Measurements from ENCODE around the gene GPHN.

GPHN gene

GRCh38 chr14:66900719-66901118 lies 392.8 kb downstream of the GPHN start:
- no peaks in the 10 kb centered on the region for H3K4me1 ChIP-seq (ENCODE audit: insufficient read depth, low read length)
- no peak overlapping the region for H3K4me3 ChIP-seq (ENCODE audit: low read length)
- H3K36me3 ChIP-seq (ENCODE audit: insufficient read depth, low read length): no peaks in the 10 kb centered on the region
- no peaks in the 10 kb centered on the region for H3K27me3 ChIP-seq (ENCODE audit: insufficient read depth, low read length)
- H2AFZ ChIP-seq (ENCODE audit: low read depth, low read length): no peak overlapping the region
- H3K9me3 ChIP-seq (ENCODE audit: low read length): peaks cover 7% of the 10 kb centered on the region

- Histone ChIP-seq H3K36me3 (ENCODE audit: insufficient read depth, low read length) (no peaks in the 10 kb centered on the region), H3K4me3 (ENCODE audit: low read length) (no peak overlapping the region), H3K9me3 (ENCODE audit: low read length) (no peaks in the 10 kb centered on the region)
These were observed 402.4 kb downstream of the GPHN start for GRCh38 chr14:66910311-66910840.

GRCh38 chr14:66916421-66916820 lies 408.5 kb downstream of the GPHN start:
- Histone ChIP-seq H3K4me1 (ENCODE audit: insufficient read depth, low read length) (no peaks in the 10 kb centered on the region), H2AFZ (ENCODE audit: low read depth, low read length) (no peak overlapping the region), H3K4me3 (ENCODE audit: low read length) (no peak overlapping the region), H3K9me3 (ENCODE audit: low read length) (peaks cover 2% of the 10 kb centered on the region), H3K27me3 (ENCODE audit: insufficient read depth, low read length) (no peaks in the 10 kb centered on the region), H3K36me3 (ENCODE audit: insufficient read depth, low read length) (peaks cover 14% of the 10 kb centered on the region)

More at GRCh38 chr14:66910311-66910840, 402.4 kb downstream of the GPHN start:
- Histone ChIP-seq H3K27me3 (ENCODE audit: insufficient read depth, low read length) (no peaks in the 10 kb centered on the region), H2AFZ (ENCODE audit: low read depth, low read length) (no peak overlapping the region), H3K4me1 (ENCODE audit: insufficient read depth, low read length) (no peaks in the 10 kb centered on the region)

GRCh38 chr14:66918527-66918926 lies 410.6 kb downstream of the GPHN start:
- Histone ChIP-seq H3K9me3 (ENCODE audit: low read length) (peaks cover 2% of the 10 kb centered on the region), H3K4me1 (ENCODE audit: insufficient read depth, low read length) (no peaks in the 10 kb centered on the region), H3K27me3 (ENCODE audit: insufficient read depth, low read length) (no peaks in the 10 kb centered on the region), H3K36me3 (ENCODE audit: insufficient read depth, low read length) (peaks cover 21% of the 10 kb centered on the region), H2AFZ (ENCODE audit: low read depth, low read length) (no peak overlapping the region), H3K4me3 (ENCODE audit: low read length) (no peak overlapping the region)

DNA sequence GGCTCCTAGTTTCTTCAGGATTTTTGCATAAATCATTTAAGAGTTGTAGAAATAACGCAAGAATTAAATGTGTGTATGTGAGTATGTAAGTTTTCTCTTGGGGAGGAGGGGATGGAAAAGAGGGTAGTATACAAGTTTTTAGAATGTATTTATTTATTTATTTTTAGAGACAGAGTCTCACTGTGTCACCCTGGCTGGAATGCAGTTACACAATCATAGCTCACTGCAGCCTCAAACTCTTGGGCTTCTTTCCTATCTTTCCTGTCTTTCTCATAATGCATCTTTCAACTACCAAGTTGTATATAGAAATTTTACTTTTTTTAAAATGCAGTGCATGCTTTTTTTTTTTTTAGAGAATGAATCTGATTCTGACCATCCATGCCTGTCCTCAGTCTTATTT lies 412.2 kb downstream of the GPHN start:
- no peaks in the 10 kb centered on the region for H3K27me3 ChIP-seq (ENCODE audit: insufficient read depth, low read length)
- H3K36me3 ChIP-seq (ENCODE audit: insufficient read depth, low read length): peaks cover 27% of the 10 kb centered on the region
- H3K4me3 ChIP-seq (ENCODE audit: low read length): no peak overlapping the region
- peaks cover 2% of the 10 kb centered on the region for H3K9me3 ChIP-seq (ENCODE audit: low read length)
- H3K4me1 ChIP-seq (ENCODE audit: insufficient read depth, low read length): no peaks in the 10 kb centered on the region
- no peak overlapping the region for H2AFZ ChIP-seq (ENCODE audit: low read depth, low read length)

GRCh38 chr14:66923251-66923650 lies 415.3 kb downstream of the GPHN start:
- H3K9me3 ChIP-seq (ENCODE audit: low read length): no peaks in the 10 kb centered on the region
- H3K4me3 ChIP-seq (ENCODE audit: low read length): no peak overlapping the region
- H3K27me3 ChIP-seq (ENCODE audit: insufficient read depth, low read length): no peaks in the 10 kb centered on the region
- H3K4me1 ChIP-seq (ENCODE audit: insufficient read depth, low read length): no peaks in the 10 kb centered on the region
- no peak overlapping the region for H2AFZ ChIP-seq (ENCODE audit: low read depth, low read length)
- peaks cover 17% of the 10 kb centered on the region for H3K36me3 ChIP-seq (ENCODE audit: insufficient read depth, low read length)

GRCh38 chr14:66939409-66939808 lies 431.5 kb downstream of the GPHN start:
- peaks cover 2% of the 10 kb centered on the region for H3K9me3 ChIP-seq (ENCODE audit: low read length)
- no peak overlapping the region for H2AFZ ChIP-seq (ENCODE audit: low read depth, low read length)
- H3K36me3 ChIP-seq (ENCODE audit: insufficient read depth, low read length): peaks cover 16% of the 10 kb centered on the region
- no peaks in the 10 kb centered on the region for H3K27me3 ChIP-seq (ENCODE audit: insufficient read depth, low read length)
- H3K4me1 ChIP-seq (ENCODE audit: insufficient read depth, low read length): no peaks in the 10 kb centered on the region
- no peak overlapping the region for H3K4me3 ChIP-seq (ENCODE audit: low read length)

- peaks cover 20% of the 10 kb centered on the region for H3K36me3 ChIP-seq (ENCODE audit: insufficient read depth, low read length)
- H3K9me3 ChIP-seq (ENCODE audit: low read length): peaks cover 11% of the 10 kb centered on the region
- no peak overlapping the region for H3K4me3 ChIP-seq (ENCODE audit: low read length)
- no peaks in the 10 kb centered on the region for H3K27me3 ChIP-seq (ENCODE audit: insufficient read depth, low read length)
- no peak overlapping the region for H2AFZ ChIP-seq (ENCODE audit: low read depth, low read length)
- no peaks in the 10 kb centered on the region for H3K4me1 ChIP-seq (ENCODE audit: insufficient read depth, low read length)
These were observed 436.9 kb downstream of the GPHN start for GRCh38 chr14:66944872-66945271.

DNA sequence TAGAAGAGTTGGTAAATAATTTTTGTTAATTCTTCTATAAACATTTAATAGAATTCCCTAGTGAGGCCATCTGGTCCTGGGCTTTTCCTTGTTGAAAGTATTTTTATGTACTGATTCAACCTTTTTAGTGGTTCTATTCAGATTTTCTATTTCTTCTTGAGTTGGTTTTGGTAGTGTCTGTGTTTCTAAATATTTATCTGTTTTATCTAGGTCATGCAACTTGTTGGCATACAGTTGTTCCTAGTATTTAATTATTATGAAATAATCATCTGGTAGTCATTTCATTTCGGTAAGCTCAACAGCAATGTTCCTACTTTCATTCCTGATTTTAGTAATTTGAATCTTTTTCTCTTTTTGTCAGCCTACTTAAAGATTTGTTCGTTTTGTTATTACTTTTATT lies 447.2 kb downstream of the GPHN start:
- no peak overlapping the region for H3K4me3 ChIP-seq (ENCODE audit: low read length)
- peaks cover 12% of the 10 kb centered on the region for H3K9me3 ChIP-seq (ENCODE audit: low read length)
- no peak overlapping the region for H2AFZ ChIP-seq (ENCODE audit: low read depth, low read length)
- peaks cover 3% of the 10 kb centered on the region for H3K36me3 ChIP-seq (ENCODE audit: insufficient read depth, low read length)
- H3K27me3 ChIP-seq (ENCODE audit: insufficient read depth, low read length): no peaks in the 10 kb centered on the region
- no peaks in the 10 kb centered on the region for H3K4me1 ChIP-seq (ENCODE audit: insufficient read depth, low read length)

GRCh38 chr14:66959437-66960050 lies 451.6 kb downstream of the GPHN start:
- Histone ChIP-seq H3K36me3 (ENCODE audit: insufficient read depth, low read length) (peaks cover 3% of the 10 kb centered on the region), H3K27me3 (ENCODE audit: insufficient read depth, low read length) (no peaks in the 10 kb centered on the region), H3K4me3 (ENCODE audit: low read length) (no peak overlapping the region), H3K4me1 (ENCODE audit: insufficient read depth, low read length) (no peaks in the 10 kb centered on the region), H3K9me3 (ENCODE audit: low read length) (peaks cover 12% of the 10 kb centered on the region), H2AFZ (ENCODE audit: low read depth, low read length) (no peak overlapping the region)

DNA sequence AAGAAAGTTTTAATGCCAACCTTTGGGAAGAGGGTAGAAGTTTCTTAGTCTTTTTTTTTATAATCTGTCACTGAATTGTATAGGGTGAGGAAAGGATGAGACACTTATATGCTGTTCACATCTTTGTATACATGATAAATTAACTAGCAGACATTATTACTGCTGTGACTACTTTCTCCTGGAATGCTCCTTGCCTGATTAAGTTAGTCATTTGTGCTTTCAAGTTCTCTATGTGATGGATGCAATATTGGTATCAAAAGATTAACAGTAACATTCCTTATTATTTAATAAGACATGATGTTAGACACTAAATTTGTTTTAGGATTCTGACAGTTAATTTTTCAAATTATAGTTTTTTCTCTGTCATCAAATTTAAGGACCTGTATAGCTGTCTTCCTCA lies 457.9 kb downstream of the GPHN start:
- H3K4me3 ChIP-seq (ENCODE audit: low read length): no peak overlapping the region
- peaks cover 9% of the 10 kb centered on the region for H3K36me3 ChIP-seq (ENCODE audit: insufficient read depth, low read length)
- H2AFZ ChIP-seq (ENCODE audit: low read depth, low read length): no peak overlapping the region
- no peaks in the 10 kb centered on the region for H3K27me3 ChIP-seq (ENCODE audit: insufficient read depth, low read length)
- H3K4me1 ChIP-seq (ENCODE audit: insufficient read depth, low read length): no peaks in the 10 kb centered on the region
- no peaks in the 10 kb centered on the region for H3K9me3 ChIP-seq (ENCODE audit: low read length)

DNA sequence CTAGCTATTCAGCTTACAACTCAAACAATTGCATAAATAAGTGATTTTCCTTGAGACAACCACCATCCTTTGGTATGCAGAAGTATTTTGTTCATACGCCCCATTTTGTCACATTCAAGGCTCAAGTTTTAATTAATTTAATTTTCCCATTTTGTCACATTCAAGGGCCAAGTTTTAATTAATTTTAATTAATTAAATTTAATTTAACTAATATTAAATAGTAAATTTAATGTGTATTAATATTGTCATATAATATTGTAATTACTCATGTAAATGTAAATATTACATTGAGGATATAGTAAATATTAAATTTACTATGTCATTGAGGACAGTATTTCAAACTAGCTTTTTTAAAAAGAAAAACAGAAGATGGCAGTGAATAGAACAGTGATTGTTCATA lies 464.5 kb downstream of the GPHN start:
- H2AFZ ChIP-seq (ENCODE audit: low read depth, low read length): no peak overlapping the region
- H3K27me3 ChIP-seq (ENCODE audit: insufficient read depth, low read length): no peaks in the 10 kb centered on the region
- peaks cover 4% of the 10 kb centered on the region for H3K36me3 ChIP-seq (ENCODE audit: insufficient read depth, low read length)
- no peaks in the 10 kb centered on the region for H3K4me1 ChIP-seq (ENCODE audit: insufficient read depth, low read length)
- H3K9me3 ChIP-seq (ENCODE audit: low read length): no peaks in the 10 kb centered on the region
- no peak overlapping the region for H3K4me3 ChIP-seq (ENCODE audit: low read length)

GRCh38 chr14:66974397-66975025 lies 466.6 kb downstream of the GPHN start:
- H3K4me1 ChIP-seq (ENCODE audit: insufficient read depth, low read length): no peaks in the 10 kb centered on the region
- H3K9me3 ChIP-seq (ENCODE audit: low read length): no peaks in the 10 kb centered on the region
- peaks cover 1% of the 10 kb centered on the region for H3K36me3 ChIP-seq (ENCODE audit: insufficient read depth, low read length)
- no peak overlapping the region for H3K4me3 ChIP-seq (ENCODE audit: low read length)
- no peak overlapping the region for H2AFZ ChIP-seq (ENCODE audit: low read depth, low read length)
- H3K27me3 ChIP-seq (ENCODE audit: insufficient read depth, low read length): no peaks in the 10 kb centered on the region

All from neuron (in vitro differentiated cells).